HepG2 (cell line): ENCODE data around the gene TTC6. TPM values are rescaled to one million over a fixed set of nuclear protein-coding genes. Genes with fewer than 3 reads are reported as not detected.
A peak's percentile ranks its signal among the peaks of the same experiment; 100 is the strongest.

Source experiments
- CREBL2 ChIP-seq: sonication (generic); formaldehyde crosslinking; IDR thresholded peaks from 2 replicates; pipeline ENCODE4 v1.8.1; 2023; ENCODE audit warnings: missing genetic modification reagents, mild to moderate bottlenecking, borderline replicate concordance
- FOXK2 ChIP-seq: fragments of 450-650 bp; IDR thresholded peaks from 2 replicates; pipeline ENCODE4 v1.6.1; 2016
- FOXO1 ChIP-seq: sonication (generic); formaldehyde crosslinking; IDR thresholded peaks from 2 replicates; pipeline ENCODE4 v1.4.0; 2020; ENCODE audit warnings: missing genetic modification reagents
- GFI1 ChIP-seq: sonication (generic); formaldehyde crosslinking; IDR thresholded peaks from 2 replicates; pipeline ENCODE4 v1.5.0; 2020; ENCODE audit warnings: missing genetic modification reagents, mild to moderate bottlenecking, borderline replicate concordance
- GMEB1 ChIP-seq: sonication (generic); formaldehyde crosslinking; IDR thresholded peaks from 2 replicates; pipeline ENCODE4 v1.5.1; 2020; ENCODE audit warnings: missing genetic modification reagents, mild to moderate bottlenecking, borderline replicate concordance
- GPBP1L1 ChIP-seq: sonication (generic); formaldehyde crosslinking; IDR thresholded peaks from 2 replicates; pipeline ENCODE4 v1.5.0; 2020; ENCODE audit warnings: mild to moderate bottlenecking, missing genetic modification reagents
- MZF1 ChIP-seq: sonication (generic); formaldehyde crosslinking; IDR thresholded peaks from 2 replicates; pipeline ENCODE4 v1.8.1; 2023; ENCODE audit warnings: mild to moderate bottlenecking, missing genetic modification reagents, borderline replicate concordance
- NCOA1 ChIP-seq: sonication (generic); formaldehyde crosslinking; IDR thresholded peaks from 2 replicates; pipeline ENCODE4 v1.9.0; 2021; ENCODE audit warnings: missing genetic modification reagents
- NCOR1 ChIP-seq: fragments of 200-600 bp; sonication (generic); IDR thresholded peaks from 2 replicates; pipeline ENCODE4 v1.7.0; 2017; ENCODE audit warnings: antibody characterized with exemption, low read length, borderline replicate concordance
- PCBP2 ChIP-seq: fragments of 200-400 bp; formaldehyde crosslinking; optimal IDR thresholded peaks from 2 replicates; pipeline ENCODE3; 2018; ENCODE audit warnings: low read length, low read depth; ENCODE audit not compliant: poor library complexity, severe bottlenecking
- PHF8 ChIP-seq: sonication (generic); formaldehyde crosslinking; IDR thresholded peaks from 2 replicates; pipeline ENCODE4 v1.5.0; 2020; ENCODE audit warnings: missing genetic modification reagents
- POLR2G ChIP-seq: fragments of 200-400 bp; formaldehyde crosslinking; IDR thresholded peaks from 2 replicates; pipeline ENCODE4 v1.6.1; 2018; ENCODE audit warnings: mild to moderate bottlenecking, low read depth, low read length, moderate library complexity
- RBM39 ChIP-seq: fragments of 200-400 bp; formaldehyde crosslinking; IDR thresholded peaks from one replicate; pipeline ENCODE4 v1.6.1; 2018; ENCODE audit warnings: antibody characterized with exemption, mild to moderate bottlenecking, low read depth, low read length; ENCODE audit not compliant: poor library complexity, severe bottlenecking
- SAFB2 ChIP-seq: sonication (generic); formaldehyde crosslinking; IDR thresholded peaks from 2 replicates; pipeline ENCODE4 v1.5.1; 2020; ENCODE audit warnings: missing genetic modification reagents, low read depth, mild to moderate bottlenecking, borderline replicate concordance
- SCMH1 ChIP-seq: sonication (generic); formaldehyde crosslinking; IDR thresholded peaks from 2 replicates; pipeline ENCODE4 v1.9.0; 2021; ENCODE audit warnings: missing genetic modification reagents, mild to moderate bottlenecking, borderline replicate concordance
- SP4 ChIP-seq: sonication (generic); formaldehyde crosslinking; IDR thresholded peaks from 2 replicates; pipeline ENCODE4 v1.8.1; 2023; ENCODE audit warnings: mild to moderate bottlenecking, missing genetic modification reagents
- U2AF1 ChIP-seq: fragments of 200-400 bp; formaldehyde crosslinking; optimal IDR thresholded peaks from 2 replicates; pipeline ENCODE3; 2017; ENCODE audit warnings: mild to moderate bottlenecking, low read depth, low read length
- ZFP82 ChIP-seq: sonication (generic); formaldehyde crosslinking; IDR thresholded peaks from 2 replicates; pipeline ENCODE4 v1.5.1; 2020; ENCODE audit warnings: mild to moderate bottlenecking, missing genetic modification reagents, borderline replicate concordance
- ZNF224 ChIP-seq: sonication (generic); formaldehyde crosslinking; IDR thresholded peaks from 2 replicates; pipeline ENCODE4 v1.5.0; 2020; ENCODE audit warnings: mild to moderate bottlenecking, missing genetic modification reagents
- ZNF3 ChIP-seq: IDR thresholded peaks from 2 replicates; pipeline ENCODE4 v1.7.0; 2017; ENCODE audit warnings: inconsistent platforms
- ZNF34 ChIP-seq: sonication (generic); formaldehyde crosslinking; IDR thresholded peaks from 2 replicates; pipeline ENCODE4 v1.4.0; 2020; ENCODE audit warnings: mild to moderate bottlenecking, missing genetic modification reagents, borderline replicate concordance
- ZNF430 ChIP-seq: sonication (generic); formaldehyde crosslinking; IDR thresholded peaks from 2 replicates; pipeline ENCODE4 v1.9.0; 2021; ENCODE audit warnings: mild to moderate bottlenecking, missing genetic modification reagents
- ZNF644 ChIP-seq: IDR thresholded peaks from 2 replicates; pipeline ENCODE4 v1.6.1; 2016; ENCODE audit warnings: low read depth
- ZNF776 ChIP-seq: sonication (generic); formaldehyde crosslinking; IDR thresholded peaks from 2 replicates; pipeline ENCODE4 v1.4.0; 2020; ENCODE audit warnings: mild to moderate bottlenecking, missing genetic modification reagents
- polyA plus RNA-seq, 8 experiments: library from polyadenylated mRNA; depleted of rRNA in 3 of 8; stranded (reverse) in 7 of 8; unstranded in 1 of 8; fragments of >200 nt; fragmentation: Illumina TruSeq in 4 of 8; extraction: Trizol in 4 of 8; gene quantifications; 2 replicates each; pipeline versions ENCODE4 v1.2.1 to v1.2.3, GENCODE V29; 2011 to 2016; ENCODE audit warnings: low read depth in 4 of 8, missing spikeins in 1 of 8, mixed read lengths in 1 of 8; ENCODE audit not compliant: insufficient read depth in 1 of 8
- total RNA-seq, 5 experiments: library from RNA; depleted of rRNA; stranded (reverse); fragments of >200 nt; fragmentation: Illumina TruSeq; extraction: Trizol; gene quantifications; 2 replicates each; pipeline ENCODE4 v1.2.3, GENCODE V29; 2016; ENCODE audit warnings: low read depth in 1 of 5
- TF ChIP-seq, protein P1 (sequence below): IDR thresholded peaks from 2 replicates; pipeline ENCODE4 v1.6.1; 2016; ENCODE audit warnings: missing biosample characterization, missing genetic modification reagents, low read depth

Gene TTC6
- total and polyA plus RNA-seq, 2 of the 13 experiments (the other 11 are each of a cell fraction or from before 2014, with no cell fraction given): 9.3 to 27.4 TPM

- no peak for TF ChIP-seq MZF1
- TF ChIP-seq ZNF430 (CRISPR knock-in tag): peak; percentile 11; the same call in 1 of the 2 replicates
- peak; percentile 83 for TF ChIP-seq NCOR1
- TF ChIP-seq ZNF224 (CRISPR knock-in tag): peak; percentile 98
- peak; percentile 60; the same call in 1 of the 2 replicates for TF ChIP-seq SAFB2 (CRISPR knock-in tag)
- TF ChIP-seq ZNF644 (CRISPR knock-in tag): no peak; the same call in 1 of the 2 replicates
- no peak for TF ChIP-seq GPBP1L1
- TF ChIP-seq SP4: peak; percentile 91
- peak; percentile 54; the same call in 1 of the 2 replicates for TF ChIP-seq NCOA1 (CRISPR knock-in tag)
- peak; percentile 38; the same call in 1 of the 2 replicates for TF ChIP-seq FOXK2
- TF ChIP-seq SCMH1 (CRISPR knock-in tag): no peak
- TF ChIP-seq FOXO1: peak; percentile 66
- TF ChIP-seq, protein P1, sequence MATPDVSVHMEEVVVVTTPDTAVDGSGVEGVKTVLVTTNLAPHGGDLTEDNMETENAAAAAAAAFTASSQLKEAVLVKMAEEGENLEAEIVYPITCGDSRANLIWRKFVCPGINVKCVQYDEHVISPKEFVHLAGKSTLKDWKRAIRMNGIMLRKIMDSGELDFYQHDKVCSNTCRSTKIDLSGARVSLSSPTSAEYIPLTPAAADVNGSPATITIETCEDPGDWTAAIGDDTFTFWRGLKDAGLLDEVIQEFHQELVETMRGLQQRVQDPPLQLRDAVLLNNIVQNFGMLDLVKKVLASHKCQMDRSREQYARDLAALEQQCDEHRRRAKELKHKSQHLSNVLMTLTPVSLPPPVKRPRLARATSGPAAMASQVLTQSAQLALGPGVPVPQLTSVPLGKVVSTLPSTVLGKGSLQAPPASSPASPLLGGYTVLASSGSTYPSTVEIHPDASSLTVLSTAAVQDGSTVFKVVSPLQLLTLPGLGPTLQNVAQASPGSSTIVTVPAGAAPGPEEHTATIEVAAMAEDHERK: peak; percentile 39; the same call in 1 of the 2 replicates
- no peak for TF ChIP-seq RBM39
- TF ChIP-seq PCBP2: no peak
- peak; percentile 24; the same call in 1 of the 2 replicates for TF ChIP-seq ZFP82 (CRISPR knock-in tag)
- TF ChIP-seq ZNF3: no peak; the same call in 1 of the 2 replicates
- TF ChIP-seq ZNF34: peak; percentile 90; the same call in 1 of the 2 replicates
- TF ChIP-seq ZNF776 (CRISPR knock-in tag): no peak; the same call in none of the 2 replicates
- peak; percentile 93 for TF ChIP-seq PHF8
- peak; percentile 83; the same call in 1 of the 2 replicates for TF ChIP-seq GFI1 (CRISPR knock-in tag)
- TF ChIP-seq U2AF1: peak; percentile 75
- no peak; the same call in 1 of the 2 replicates for TF ChIP-seq CREBL2 (CRISPR knock-in tag)
- peak; percentile 79 for TF ChIP-seq GMEB1
- TF ChIP-seq POLR2G: peak; percentile 91
Measured at GRCh38 chr14:37595809-37596621, 586 bp downstream of the TTC6 start (continued).
